ENCODE results near the gene CBFA2T2. TPM values are rescaled to one million over a fixed set of nuclear protein-coding genes. Genes with fewer than 3 reads are reported as not detected.

The CBFA2T2 gene
- total RNA-seq, 1 donor from 2014 or later, result 58.1 TPM

DNA sequence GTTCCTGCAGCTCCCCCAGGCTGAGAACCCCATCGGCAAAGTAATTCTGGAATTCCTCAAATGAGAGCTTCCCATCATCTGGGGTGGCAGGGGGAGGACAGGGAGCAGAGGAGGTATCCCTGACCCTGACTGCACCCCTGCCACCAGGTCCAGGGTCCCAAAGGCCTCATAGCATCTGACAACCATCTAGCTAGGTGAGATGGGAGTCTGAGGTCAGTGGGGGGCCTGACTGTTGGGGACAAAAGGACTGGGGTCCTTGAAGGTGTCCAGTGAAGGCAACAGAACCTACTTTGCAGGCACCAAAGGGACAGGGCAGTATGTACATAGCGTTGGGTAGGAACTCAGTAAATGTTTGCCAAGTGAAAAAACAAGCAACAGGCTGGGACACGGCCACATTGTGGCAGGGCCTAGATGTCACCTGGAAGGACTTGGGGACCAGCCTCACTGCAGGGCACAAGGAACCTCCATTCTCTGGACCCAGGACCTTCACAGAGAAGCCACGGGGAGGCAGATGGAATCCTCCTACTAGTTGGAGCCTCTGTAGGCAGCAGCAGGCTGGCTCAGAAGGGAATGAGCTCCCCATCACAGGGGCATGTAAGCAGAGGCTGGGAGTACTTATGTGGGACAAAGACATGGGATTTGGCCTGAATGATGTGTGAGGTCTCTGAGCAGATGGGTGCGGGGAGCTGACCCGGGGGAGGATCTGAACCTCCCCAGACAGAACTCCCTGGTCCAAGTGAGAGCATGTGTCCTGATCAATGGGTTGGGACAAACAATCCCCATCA is 181.0 kb downstream of the CBFA2T2 start:
- Mint-ChIP-seq H3K36me3 (ENCODE audit: insufficient read depth) (peaks cover 16% of the 10 kb centered on the region), H3K4me1 (ENCODE audit: low read depth) (peaks cover 30% of the 10 kb centered on the region), H3K27ac (no peak overlapping the region), H3K9me3 (ENCODE audit: low read depth) (no peaks in the 10 kb centered on the region), H3K4me3 (ENCODE audit: low read depth) (peak overlapping the region; percentile 32), H3K27me3 (peaks cover 6% of the 10 kb centered on the region)
- DNase-seq (ENCODE audit: low spot score, unreplicated experiment), result no peak
- no peak for TF ChIP-seq CTCF (IDR thresholded peaks at IDR 0.05; ENCODE audit: unreplicated experiment)

GRCh38 chr20:33671573-33672288 is 181.8 kb downstream of the CBFA2T2 start:
- TF ChIP-seq CTCF (IDR thresholded peaks at IDR 0.05; ENCODE audit: unreplicated experiment), result no peak
- Mint-ChIP-seq H3K27me3 (peaks cover 4% of the 10 kb centered on the region), H3K27ac (no peak overlapping the region), H3K4me1 (ENCODE audit: low read depth) (peaks cover 29% of the 10 kb centered on the region), H3K4me3 (ENCODE audit: low read depth) (peak overlapping the region; percentile 87), H3K9me3 (ENCODE audit: low read depth) (no peaks in the 10 kb centered on the region), H3K36me3 (ENCODE audit: insufficient read depth) (peaks cover 15% of the 10 kb centered on the region)
- no peak for DNase-seq (ENCODE audit: low spot score, unreplicated experiment)

DNA sequence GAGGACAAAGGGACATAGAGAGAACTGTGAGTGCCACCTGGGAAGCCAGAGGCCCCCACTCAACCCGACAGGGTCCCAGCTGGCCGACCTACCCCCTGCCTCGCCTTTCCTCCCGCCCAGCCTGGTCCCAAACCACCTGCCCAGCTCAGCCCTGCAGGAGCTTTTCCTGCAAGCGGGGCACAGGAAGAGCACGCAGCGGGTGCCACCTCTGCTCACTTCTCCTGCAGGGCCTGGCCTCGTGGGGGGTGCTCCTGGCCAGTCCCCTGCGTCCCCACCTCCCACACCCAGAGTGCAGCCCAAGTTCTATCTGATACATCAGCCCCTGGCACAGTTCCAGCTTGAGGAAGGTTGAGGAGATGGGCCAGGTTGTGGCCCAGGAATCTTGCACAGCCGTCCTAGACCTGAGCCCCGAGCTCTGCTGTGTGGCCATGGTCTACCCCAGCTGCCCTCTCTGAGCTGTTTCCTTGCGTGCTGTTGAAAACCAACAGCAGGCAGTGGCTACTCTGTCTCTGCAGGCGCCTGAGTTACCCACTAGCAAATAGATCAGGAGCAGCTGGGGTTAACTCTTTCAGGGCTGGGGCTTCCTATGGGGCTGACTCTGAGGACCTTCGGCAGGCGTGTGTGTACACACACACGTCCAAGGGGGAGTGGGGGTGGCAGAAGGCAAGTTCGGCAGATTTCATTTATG is 182.7 kb downstream of the CBFA2T2 start:
- Mint-ChIP-seq H3K9me3 (ENCODE audit: low read depth) (no peaks in the 10 kb centered on the region), H3K4me3 (ENCODE audit: low read depth) (peak overlapping the region; percentile 87), H3K36me3 (ENCODE audit: insufficient read depth) (peaks cover 16% of the 10 kb centered on the region), H3K4me1 (ENCODE audit: low read depth) (peaks cover 29% of the 10 kb centered on the region), H3K27ac (peak overlapping the region; percentile 11), H3K27me3 (peaks cover 3% of the 10 kb centered on the region)
- DNase-seq (ENCODE audit: low spot score, unreplicated experiment), result no peak
- no peak for TF ChIP-seq CTCF (IDR thresholded peaks at IDR 0.05; ENCODE audit: unreplicated experiment)

- Mint-ChIP-seq H3K36me3 (ENCODE audit: insufficient read depth) (peaks cover 19% of the 10 kb centered on the region), H3K9me3 (ENCODE audit: low read depth) (no peaks in the 10 kb centered on the region), H3K27ac (peak overlapping the region; percentile 71), H3K4me3 (ENCODE audit: low read depth) (peak overlapping the region; percentile 87), H3K27me3 (peaks cover 3% of the 10 kb centered on the region), H3K4me1 (ENCODE audit: low read depth) (peaks cover 29% of the 10 kb centered on the region)
- no peak for TF ChIP-seq CTCF (IDR thresholded peaks at IDR 0.05; ENCODE audit: unreplicated experiment)
- no peak for DNase-seq (ENCODE audit: low spot score, unreplicated experiment)
Observed at GRCh38 chr20:33673114-33673409, 183.2 kb downstream of the CBFA2T2 start.
